NCI-H82 treated with DMSO at 0.1 percent for 48 hours (cell line): ENCODE results near the gene TBCD.

ENCODE experiments used
- DNase-seq: peaks from one replicate; lab custom pipeline; 2025; ENCODE audit not compliant: unreplicated experiment; lab: John Stamatoyannopoulos, UW

The TBCD gene

GRCh38 chr17:82849076-82849945, 97.4 kb downstream of the TBCD start:
- DNase-seq, result no peak

- DNase-seq, result no peak
These were observed 99.5 kb downstream of the TBCD start for GRCh38 chr17:82851381-82851780.

GRCh38 chr17:82854226-82854625, 102.4 kb downstream of the TBCD start:
- no peak for DNase-seq

- no peak for DNase-seq
These were observed 104.5 kb downstream of the TBCD start for GRCh38 chr17:82856361-82856760.

- DNase-seq, result no peak
These were observed 106.7 kb downstream of the TBCD start for GRCh38 chr17:82858376-82859126.

- DNase-seq, result no peak
These were observed 107.9 kb downstream of the TBCD start for GRCh38 chr17:82859431-82860403.

GRCh38 chr17:82860606-82861392, 108.9 kb downstream of the TBCD start:
- no peak for DNase-seq

- DNase-seq, result no peak
These were observed 109.5 kb downstream of the TBCD start for GRCh38 chr17:82861393-82861775.

GRCh38 chr17:82862191-82862590, 110.3 kb downstream of the TBCD start:
- DNase-seq, result no peak

- no peak for DNase-seq
These were observed 111.0 kb downstream of the TBCD start for GRCh38 chr17:82862737-82863382.

- no peak for DNase-seq
These were observed 111.6 kb downstream of the TBCD start for GRCh38 chr17:82863383-82863940.

- no peak for DNase-seq
These were observed 112.3 kb downstream of the TBCD start for GRCh38 chr17:82863941-82864712.

GRCh38 chr17:82864713-82865248, 112.9 kb downstream of the TBCD start:
- no peak for DNase-seq

- DNase-seq, result no peak
These were observed 113.4 kb downstream of the TBCD start for GRCh38 chr17:82865274-82865673.

GRCh38 chr17:82865774-82866395, 114.0 kb downstream of the TBCD start:
- no peak for DNase-seq

- DNase-seq, result no peak
These were observed 114.8 kb downstream of the TBCD start for GRCh38 chr17:82866590-82867191.

GRCh38 chr17:82867763-82868325, 116.0 kb downstream of the TBCD start:
- no peak for DNase-seq
